Subcutaneous abdominal adipose tissue (tissue), 5 donors: ENCODE measurements around the gene CIB2.

ENCODE experiments used
- H3K27ac ChIP-seq: one replicate; pipeline ENCODE4 v1.7.0; 2013; ENCODE audit warnings: low read depth, mild to moderate bottlenecking, inconsistent platforms, low read length, moderate library complexity
- H3K27me3 ChIP-seq, 5 donors: one replicate each; pipeline ENCODE4 v1.7.0; 2013; ENCODE audit warnings: low read length in 5 of 5, inconsistent platforms in 1 of 5; ENCODE audit not compliant: control insufficient read depth in 5 of 5, insufficient read depth in 4 of 5
- H3K36me3 ChIP-seq, 5 donors: one replicate each; pipeline ENCODE4 v1.7.0; 2013; ENCODE audit warnings: low read length in 5 of 5; ENCODE audit not compliant: control insufficient read depth in 5 of 5, insufficient read depth in 5 of 5
- H3K4me1 ChIP-seq, 5 donors: one replicate each; pipeline ENCODE4 v1.7.0; 2013; ENCODE audit warnings: low read length in 5 of 5, mild to moderate bottlenecking in 3 of 5, moderate library complexity in 1 of 5; ENCODE audit not compliant: control insufficient read depth in 5 of 5, insufficient read depth in 5 of 5
- H3K4me3 ChIP-seq, 5 donors: one replicate each; pipeline ENCODE4 v1.7.0; 2013; ENCODE audit warnings: low read length in 5 of 5, low read depth in 1 of 5
- H3K9ac ChIP-seq, 5 donors: one replicate each; pipeline ENCODE4 v1.7.0; 2013; ENCODE audit warnings: low read length in 5 of 5, mild to moderate bottlenecking in 4 of 5, moderate library complexity in 3 of 5
- H3K9me3 ChIP-seq, 5 donors: one replicate each; pipeline ENCODE4 v1.7.0; 2013; ENCODE audit warnings: low read length in 5 of 5; ENCODE audit not compliant: control insufficient read depth in 5 of 5
- donor health status: healthy.
- donor health status: healthy.
- donor health status: healthy.
- donor health status: healthy.
- donor health status: healthy.

The CIB2 gene

DNA sequence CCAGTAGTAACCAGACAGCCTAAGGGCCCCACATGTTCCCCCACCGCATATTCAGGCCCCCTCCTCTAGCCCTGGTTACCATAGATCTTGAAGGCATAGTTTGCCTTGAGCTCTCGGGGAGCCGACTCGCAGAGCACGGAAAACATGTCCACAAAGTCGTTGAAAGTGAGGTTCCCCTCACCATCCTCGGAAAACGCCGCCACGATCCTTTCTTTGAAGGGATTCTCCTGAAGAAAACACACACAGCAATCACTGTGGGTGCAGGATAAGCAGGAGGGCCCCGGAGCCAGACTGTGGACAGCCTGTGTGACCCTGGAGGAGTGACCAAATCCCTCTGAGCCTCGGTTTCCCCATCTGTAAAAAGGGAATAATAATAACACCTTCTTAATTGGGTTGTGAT is 22.1 kb downstream of the CIB2 start:
- Histone ChIP-seq H3K9me3 (no peaks in the 10 kb centered on the region), H3K9ac (no peak overlapping the region), H3K4me1 (peaks cover 0 to 5% (median 3%) of the 10 kb centered on the region in 5 donors), H3K36me3 (no peaks in the 10 kb centered on the region), H3K4me3 (no peak overlapping the region), H3K27me3 (no peaks in the 10 kb centered on the region), H3K27ac (no peak overlapping the region)

DNA sequence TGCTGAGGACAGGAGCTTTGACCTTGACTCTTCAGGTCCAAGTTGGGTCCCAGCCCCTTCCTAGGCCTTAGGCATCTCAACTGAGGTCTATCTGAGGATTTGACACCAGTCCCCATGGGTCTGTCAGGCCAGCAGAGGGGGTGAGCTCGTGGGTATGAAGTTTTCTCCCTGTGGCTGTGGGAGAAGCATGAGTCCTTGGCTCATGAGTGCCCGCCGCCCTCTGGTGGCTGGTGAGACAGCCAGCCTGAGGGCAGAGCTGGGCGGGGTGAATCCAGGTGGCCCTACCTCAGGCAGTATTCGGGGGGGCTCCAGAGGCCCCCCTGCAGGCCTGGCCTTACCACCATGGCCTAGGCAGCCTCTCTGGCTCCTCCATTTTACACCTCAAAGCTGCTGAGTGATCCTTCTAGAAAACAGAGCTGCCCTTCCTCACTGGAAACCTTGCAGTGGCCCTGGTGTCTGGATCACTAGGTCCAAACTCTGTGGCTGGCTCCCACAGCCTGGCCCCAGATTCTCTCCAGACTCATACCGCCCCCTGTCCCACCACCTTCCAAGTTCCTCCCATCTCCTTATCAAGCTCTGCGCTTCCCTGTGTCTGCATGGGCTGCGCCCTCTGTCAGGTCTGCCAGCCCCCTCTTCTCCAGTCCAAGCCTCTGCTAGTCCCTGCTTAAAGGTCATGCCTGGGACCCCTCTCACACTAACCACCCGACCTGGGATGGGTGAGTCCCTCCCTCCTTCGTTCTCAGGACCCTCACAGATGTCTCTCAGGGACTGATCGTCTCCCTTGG is 22.8 kb downstream of the CIB2 start:
- Histone ChIP-seq H3K27ac (no peak overlapping the region), H3K4me3 (no peak overlapping the region), H3K4me1 (peaks cover 0 to 12% (median 10%) of the 10 kb centered on the region in 5 donors), H3K27me3 (no peaks in the 10 kb centered on the region), H3K9me3 (no peaks in the 10 kb centered on the region), H3K9ac (no peak overlapping the region), H3K36me3 (no peaks in the 10 kb centered on the region)

DNA sequence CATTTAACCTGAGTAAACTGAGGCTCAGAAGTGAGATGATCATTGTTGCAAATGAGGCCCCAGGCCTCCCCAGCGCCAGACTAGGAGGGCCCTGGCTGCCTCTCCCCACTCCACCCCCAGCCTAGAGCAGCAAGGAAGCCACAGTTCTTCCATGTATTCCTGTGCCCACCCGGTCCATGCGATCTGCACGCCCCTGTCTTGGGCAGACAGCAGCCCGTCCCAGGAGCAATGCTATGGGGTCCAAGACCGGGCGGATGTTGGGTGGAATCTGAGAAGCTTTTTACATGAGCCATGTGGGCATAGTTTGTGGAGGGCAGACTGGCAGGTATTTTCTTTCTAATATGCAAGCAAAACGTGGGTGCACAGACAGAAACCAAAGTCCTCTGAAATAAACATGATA is 23.8 kb downstream of the CIB2 start:
- Histone ChIP-seq H3K36me3 (no peaks in the 10 kb centered on the region), H3K9ac (no peak overlapping the region), H3K4me3 (no peak overlapping the region), H3K27ac (no peak overlapping the region), H3K27me3 (no peaks in the 10 kb centered on the region), H3K9me3 (no peaks in the 10 kb centered on the region), H3K4me1 (peaks cover 0 to 19% (median 15%) of the 10 kb centered on the region in 5 donors)

- Histone ChIP-seq H3K36me3 (no peaks in the 10 kb centered on the region), H3K27me3 (no peaks in the 10 kb centered on the region), H3K9ac (no peak overlapping the region), H3K4me3 (no peak overlapping the region), H3K27ac (no peak overlapping the region), H3K4me1 (peaks cover 0 to 19% (median 15%) of the 10 kb centered on the region in 5 donors), H3K9me3 (no peaks in the 10 kb centered on the region)
Observed at GRCh38 chr15:78105476-78106241, 25.6 kb downstream of the CIB2 start.

DNA sequence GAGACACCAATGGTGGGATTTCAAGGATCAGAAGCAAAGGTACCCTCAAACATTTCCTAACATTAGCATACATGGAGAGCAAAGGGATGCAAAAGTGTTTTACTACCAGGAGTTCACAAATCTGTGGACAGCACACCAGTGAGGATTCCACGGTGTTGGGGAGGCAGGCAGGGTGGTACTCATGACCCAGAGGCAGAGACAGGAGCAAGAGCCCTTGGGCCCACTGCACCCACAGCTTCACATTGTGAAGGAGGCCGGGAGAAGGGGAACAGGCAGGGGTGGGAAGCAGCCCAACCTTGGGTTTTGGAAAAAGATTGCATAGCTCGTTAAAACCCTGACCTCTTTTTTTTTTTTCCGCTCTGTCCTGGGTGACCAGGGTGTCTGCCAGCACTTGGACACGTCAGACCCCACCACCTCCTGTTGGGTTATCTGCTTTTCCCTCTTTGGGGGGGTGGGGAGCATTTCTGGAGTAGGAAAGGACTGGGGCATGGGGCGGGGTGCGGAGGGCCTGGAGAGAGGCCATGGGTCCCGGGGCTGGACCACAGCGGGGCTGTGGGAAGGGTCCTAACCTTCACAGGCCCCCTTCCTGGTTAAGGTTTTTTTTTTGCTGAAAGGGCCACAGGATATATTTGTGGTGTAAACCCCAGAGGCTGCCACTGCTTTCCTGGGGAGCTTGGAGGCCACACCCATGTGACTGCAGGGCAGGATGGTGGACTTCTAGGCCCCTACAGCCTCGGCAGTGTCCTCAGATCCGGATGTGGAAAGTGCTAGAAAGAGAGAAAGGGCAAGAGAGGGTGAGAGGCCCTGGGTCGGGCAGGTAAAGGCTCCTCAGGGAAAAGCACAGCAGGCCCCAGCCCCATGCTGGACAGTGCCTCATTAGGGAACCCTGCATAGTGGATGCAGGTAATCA is 26.4 kb downstream of the CIB2 start:
- Histone ChIP-seq H3K9me3 (no peaks in the 10 kb centered on the region), H3K4me1 (peaks cover 0 to 19% (median 15%) of the 10 kb centered on the region in 5 donors), H3K27ac (no peak overlapping the region), H3K27me3 (no peaks in the 10 kb centered on the region), H3K4me3 (no peak overlapping the region), H3K36me3 (no peaks in the 10 kb centered on the region), H3K9ac (peak overlapping the region in 1 of 5 donors; percentile 0)

GRCh38 chr15:78104119-78104479 is 27.1 kb downstream of the CIB2 start:
- Histone ChIP-seq H3K4me1 (peaks cover 0 to 19% (median 15%) of the 10 kb centered on the region in 5 donors), H3K27me3 (no peaks in the 10 kb centered on the region), H3K27ac (no peak overlapping the region), H3K9me3 (no peaks in the 10 kb centered on the region), H3K36me3 (no peaks in the 10 kb centered on the region), H3K9ac (peak overlapping the region in 1 of 5 donors; percentile 0), H3K4me3 (no peak overlapping the region)

- Histone ChIP-seq H3K4me1 (peaks cover 0 to 19% (median 15%) of the 10 kb centered on the region in 5 donors), H3K9me3 (no peaks in the 10 kb centered on the region), H3K27me3 (no peaks in the 10 kb centered on the region), H3K27ac (no peak overlapping the region), H3K36me3 (no peaks in the 10 kb centered on the region), H3K9ac (peak overlapping the region in 1 of 5 donors; percentile 43), H3K4me3 (no peak overlapping the region)
Observed at GRCh38 chr15:78103406-78104118, 27.7 kb downstream of the CIB2 start.

DNA sequence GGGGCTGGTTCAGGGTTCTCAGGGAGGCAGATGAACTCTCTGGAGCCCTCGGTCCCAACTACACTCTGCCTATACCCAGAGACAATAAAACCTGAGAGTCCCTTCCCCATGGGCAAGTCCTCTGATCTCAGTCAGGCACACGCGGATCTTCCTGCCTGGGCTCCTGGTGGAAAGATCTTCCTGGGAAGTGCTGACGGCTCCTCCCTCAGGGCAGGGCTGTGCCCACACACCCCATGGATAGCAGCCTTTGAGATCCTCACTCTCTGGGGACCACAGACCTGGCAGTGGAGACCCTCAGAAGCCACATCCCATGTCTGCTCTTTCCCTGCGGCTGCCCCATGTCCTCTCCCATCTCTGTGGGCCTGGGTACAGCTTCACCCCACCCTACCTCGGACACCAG is 28.5 kb downstream of the CIB2 start:
- no peaks in the 10 kb centered on the region for H3K36me3 ChIP-seq
- H3K9me3 ChIP-seq, result no peaks in the 10 kb centered on the region
- no peak overlapping the region for H3K4me3 ChIP-seq
- no peak overlapping the region for H3K27ac ChIP-seq
- H3K27me3 ChIP-seq, result no peaks in the 10 kb centered on the region
- no peak overlapping the region for H3K9ac ChIP-seq
- peaks cover 0 to 17% (median 12%) of the 10 kb centered on the region in 5 donors for H3K4me1 ChIP-seq

DNA sequence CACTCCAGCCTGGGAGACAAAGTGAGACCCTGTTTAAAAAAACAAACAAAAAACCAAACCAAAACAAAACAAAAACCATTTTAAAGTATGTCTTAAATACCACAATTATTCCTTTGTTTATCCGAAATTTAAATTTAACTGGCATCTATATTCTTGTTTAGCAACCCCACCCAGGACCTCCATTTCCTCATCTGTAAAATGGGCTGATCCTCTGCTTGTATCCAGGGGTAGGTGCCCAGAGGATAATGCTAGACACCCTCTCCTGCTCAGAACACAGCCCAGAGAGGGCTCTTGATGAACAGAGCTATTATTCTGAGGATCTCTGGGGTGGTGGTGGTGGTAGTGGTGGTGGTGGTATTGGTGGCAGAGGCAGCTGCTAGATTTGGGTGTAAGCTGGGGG is 29.0 kb downstream of the CIB2 start:
- Histone ChIP-seq H3K4me3 (no peak overlapping the region), H3K36me3 (no peaks in the 10 kb centered on the region), H3K27ac (no peak overlapping the region), H3K4me1 (peaks cover 0 to 17% (median 12%) of the 10 kb centered on the region in 5 donors), H3K27me3 (no peaks in the 10 kb centered on the region), H3K9ac (no peak overlapping the region), H3K9me3 (no peaks in the 10 kb centered on the region)
